ENCODE results near the gene ST6GALNAC3. TPM values are rescaled to one million over a fixed set of nuclear protein-coding genes. Genes with fewer than 3 reads are reported as not detected.

ST6GALNAC3 gene
- total RNA-seq, 1 donor from 2014 or later: 4.7 TPM

GRCh38 chr1:76179219-76179698 is 104.7 kb downstream of the ST6GALNAC3 start:
- no peak for TF ChIP-seq CTCF (IDR thresholded peaks at IDR 0.05)
- Mint-ChIP-seq H3K9me3 (ENCODE audit: low read depth) (no peaks in the 10 kb centered on the region), H3K36me3 (ENCODE audit: low read depth) (peaks cover 2% of the 10 kb centered on the region), H3K27me3 (ENCODE audit: low read depth) (no peaks in the 10 kb centered on the region), H3K4me1 (ENCODE audit: low read depth) (peaks cover 5% of the 10 kb centered on the region), H3K4me3 (ENCODE audit: unreplicated experiment) (no peak overlapping the region), H3K27ac (ENCODE audit: unreplicated experiment) (no peak overlapping the region)
- DNase-seq (ENCODE audit: low spot score): no peak

- H3K36me3 Mint-ChIP-seq (ENCODE audit: low read depth): peaks cover 4% of the 10 kb centered on the region
- H3K9me3 Mint-ChIP-seq (ENCODE audit: low read depth): no peaks in the 10 kb centered on the region
- H3K4me1 Mint-ChIP-seq (ENCODE audit: low read depth): no peaks in the 10 kb centered on the region
- no peak overlapping the region for H3K4me3 Mint-ChIP-seq (ENCODE audit: unreplicated experiment)
- TF ChIP-seq CTCF (IDR thresholded peaks at IDR 0.05): no peak
- H3K27me3 Mint-ChIP-seq (ENCODE audit: low read depth): no peaks in the 10 kb centered on the region
- DNase-seq (ENCODE audit: low spot score): no peak
- H3K27ac Mint-ChIP-seq (ENCODE audit: unreplicated experiment): no peak overlapping the region
Measured at GRCh38 chr1:76185207-76185606, 110.7 kb downstream of the ST6GALNAC3 start.

GRCh38 chr1:76186554-76187170 is 112.1 kb downstream of the ST6GALNAC3 start:
- no peaks in the 10 kb centered on the region for H3K27me3 Mint-ChIP-seq (ENCODE audit: low read depth)
- no peak for DNase-seq (ENCODE audit: low spot score)
- no peak overlapping the region for H3K27ac Mint-ChIP-seq (ENCODE audit: unreplicated experiment)
- H3K4me3 Mint-ChIP-seq (ENCODE audit: unreplicated experiment): no peak overlapping the region
- H3K36me3 Mint-ChIP-seq (ENCODE audit: low read depth): peaks cover 2% of the 10 kb centered on the region
- TF ChIP-seq CTCF (IDR thresholded peaks at IDR 0.05): no peak
- H3K9me3 Mint-ChIP-seq (ENCODE audit: low read depth): no peaks in the 10 kb centered on the region
- H3K4me1 Mint-ChIP-seq (ENCODE audit: low read depth): no peaks in the 10 kb centered on the region

GRCh38 chr1:76187436-76187835 is 112.9 kb downstream of the ST6GALNAC3 start:
- DNase-seq (ENCODE audit: low spot score): no peak
- Mint-ChIP-seq H3K9me3 (ENCODE audit: low read depth) (no peaks in the 10 kb centered on the region), H3K27ac (ENCODE audit: unreplicated experiment) (no peak overlapping the region), H3K4me3 (ENCODE audit: unreplicated experiment) (no peak overlapping the region), H3K27me3 (ENCODE audit: low read depth) (no peaks in the 10 kb centered on the region), H3K36me3 (ENCODE audit: low read depth) (peaks cover 2% of the 10 kb centered on the region), H3K4me1 (ENCODE audit: low read depth) (no peaks in the 10 kb centered on the region)
- no peak for TF ChIP-seq CTCF (IDR thresholded peaks at IDR 0.05)

- no peak for DNase-seq (ENCODE audit: low spot score)
- H3K9me3 Mint-ChIP-seq (ENCODE audit: low read depth): no peaks in the 10 kb centered on the region
- no peak overlapping the region for H3K4me3 Mint-ChIP-seq (ENCODE audit: unreplicated experiment)
- no peak overlapping the region for H3K27ac Mint-ChIP-seq (ENCODE audit: unreplicated experiment)
- peaks cover 2% of the 10 kb centered on the region for H3K36me3 Mint-ChIP-seq (ENCODE audit: low read depth)
- H3K27me3 Mint-ChIP-seq (ENCODE audit: low read depth): no peaks in the 10 kb centered on the region
- no peaks in the 10 kb centered on the region for H3K4me1 Mint-ChIP-seq (ENCODE audit: low read depth)
- TF ChIP-seq CTCF (IDR thresholded peaks at IDR 0.05): no peak
Measured at GRCh38 chr1:76189310-76189709, 114.8 kb downstream of the ST6GALNAC3 start.
